Left ventricle myocardium inferior (tissue), 1 donor: ENCODE results near the gene THSD7B. TPM values are rescaled to one million over a fixed set of nuclear protein-coding genes. Genes with fewer than 3 reads are reported as not detected.

Experiments used
- DNase-seq: peaks from one replicate; pipeline ENCODE4 v3.0.0-alpha.2; 2020
- H3K27ac ChIP-seq: fragments of 200-600 bp; replicated peaks from 2 replicates; pipeline ENCODE4 v1.8.0; 2021
- H3K27me3 ChIP-seq: fragments of 200-600 bp; 2 replicates; pipeline ENCODE4 v1.8.0; 2021; ENCODE audit warnings: low read depth
- H3K36me3 ChIP-seq: fragments of 200-600 bp; 2 replicates; pipeline ENCODE4 v1.8.0; 2021
- H3K4me1 ChIP-seq: fragments of 200-600 bp; 2 replicates; pipeline ENCODE4 v1.8.0; 2021
- H3K4me3 ChIP-seq: fragments of 200-600 bp; 2 replicates; pipeline ENCODE4 v1.8.0; 2021; ENCODE audit warnings: mild to moderate bottlenecking, moderate library complexity
- H3K9me3 ChIP-seq: fragments of 200-600 bp; replicated peaks from 2 replicates; pipeline ENCODE4 v1.8.0; 2021
- CTCF ChIP-seq: fragments of 200-600 bp; IDR thresholded peaks from 2 replicates; pipeline ENCODE4 v1.8.0; 2021; ENCODE audit warnings: antibody characterized with exemption, mild to moderate bottlenecking, borderline replicate concordance
- intact Hi-C: fragments of 100-400 bp; cut with micrococcal nuclease; formaldehyde crosslinking; loops from one replicate; pipeline ENCODE4 v1.11.0; 2022
- total RNA-seq: library from RNA; stranded (reverse); fragmentation: NEBNext Ultra II Directional; extraction: Animal tissue kit (Norgen Biotek cat#: 25700); gene quantifications from one replicate; pipeline ENCODE4 v1.2.1, GENCODE V29; 2021
- donor health status: DM: no; HTN: yes; CAD: no; lungs with severe emphysema.

THSD7B gene
- total RNA-seq, 1 donor from 2014 or later = 0.22 TPM

- intact Hi-C loops = no loop called here
- Histone ChIP-seq H3K9me3 (peaks cover 14% of the 10 kb centered on the region), H3K4me1 (no peaks in the 10 kb centered on the region), H3K36me3 (no peaks in the 10 kb centered on the region), H3K27ac (no peak overlapping the region), H3K4me3 (no peak overlapping the region), H3K27me3 (no peaks in the 10 kb centered on the region)
- DNase-seq = no peak
- TF ChIP-seq CTCF = no peak
Measured at GRCh38 chr2:137454886-137455285, 689.5 kb downstream of the THSD7B start.

- peak; percentile 71 for TF ChIP-seq CTCF
- no peak overlapping the region for H3K4me3 ChIP-seq
- intact Hi-C loops = loop anchor here (10.0 kb wide), 1 partner anchor 367 kb away; no protein-coding TSS in a partner anchor
- no peaks in the 10 kb centered on the region for H3K36me3 ChIP-seq
- no peaks in the 10 kb centered on the region for H3K9me3 ChIP-seq
- H3K27me3 ChIP-seq = no peaks in the 10 kb centered on the region
- no peaks in the 10 kb centered on the region for H3K4me1 ChIP-seq
- no peak overlapping the region for H3K27ac ChIP-seq
- DNase-seq = no peak
Measured at GRCh38 chr2:137467246-137467862, 702.0 kb downstream of the THSD7B start.

- Histone ChIP-seq H3K9me3 (peaks cover 8% of the 10 kb centered on the region), H3K4me1 (no peaks in the 10 kb centered on the region), H3K4me3 (no peak overlapping the region), H3K27me3 (no peaks in the 10 kb centered on the region), H3K36me3 (no peaks in the 10 kb centered on the region), H3K27ac (no peak overlapping the region)
- TF ChIP-seq CTCF = no peak
- DNase-seq = no peak
- intact Hi-C loops = no loop called here
Measured at GRCh38 chr2:137493261-137493660, 727.9 kb downstream of the THSD7B start.

- intact Hi-C loops = no loop called here
- H3K4me1 ChIP-seq = no peaks in the 10 kb centered on the region
- DNase-seq = no peak
- no peak for TF ChIP-seq CTCF
- H3K27ac ChIP-seq = no peak overlapping the region
- H3K4me3 ChIP-seq = no peak overlapping the region
- no peaks in the 10 kb centered on the region for H3K9me3 ChIP-seq
- H3K36me3 ChIP-seq = no peaks in the 10 kb centered on the region
- H3K27me3 ChIP-seq = no peaks in the 10 kb centered on the region
Measured at GRCh38 chr2:137500599-137500998, 735.3 kb downstream of the THSD7B start.

- no peaks in the 10 kb centered on the region for H3K9me3 ChIP-seq
- DNase-seq = no peak
- TF ChIP-seq CTCF = no peak
- no peak overlapping the region for H3K4me3 ChIP-seq
- H3K4me1 ChIP-seq = no peaks in the 10 kb centered on the region
- H3K27ac ChIP-seq = no peak overlapping the region
- no peaks in the 10 kb centered on the region for H3K27me3 ChIP-seq
- intact Hi-C loops = no loop called here
- H3K36me3 ChIP-seq = no peaks in the 10 kb centered on the region
Measured at GRCh38 chr2:137507237-137507636, 741.9 kb downstream of the THSD7B start.
